Islet of Langerhans (tissue), 1 donor: ENCODE data around the gene WRAP53.

Experiments
- FAIRE-seq: peaks from one replicate; lab custom pipeline; 2011; peaks lifted over from hg19 to GRCh38; lab: Jason Lieb, UNC

Gene WRAP53

GRCh38 chr17:7745748-7746470 is 57.6 kb downstream of the WRAP53 start:
- no peak for FAIRE-seq

DNA sequence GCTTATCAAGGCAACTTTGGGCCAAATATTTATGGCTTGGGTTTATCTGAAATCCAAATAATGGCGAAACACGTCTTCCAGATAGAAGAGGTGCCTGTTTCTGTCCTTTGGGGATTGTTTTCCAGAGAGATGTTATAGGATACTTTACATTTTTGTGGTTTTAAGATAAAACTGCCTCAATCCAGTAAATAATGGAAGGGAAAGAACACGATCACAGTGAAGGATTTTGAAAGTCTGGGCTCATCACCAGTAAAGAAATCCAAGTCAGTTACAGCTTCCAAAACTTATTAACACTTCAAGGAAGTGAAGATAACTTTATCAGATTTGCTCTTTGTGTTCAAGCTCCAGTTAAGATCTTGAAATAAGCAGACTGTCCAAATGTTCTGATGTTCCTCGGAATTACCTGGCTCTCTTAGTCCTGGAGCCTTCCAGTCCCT is 59.4 kb downstream of the WRAP53 start:
- no peak for FAIRE-seq

- FAIRE-seq = no peak
Observed at GRCh38 chr17:7748076-7748775, 59.9 kb downstream of the WRAP53 start.

GRCh38 chr17:7750321-7750821 is 62.1 kb downstream of the WRAP53 start:
- no peak for FAIRE-seq
